NCI-H187 (cell line): Measurements from ENCODE around the gene HSPE1.
"Not testable (repeated sequence)": the region's sequence is repeated elsewhere in the genome, so short reads cannot be mapped to it uniquely, and the experiment has no call there.

Experiments
- DNase-seq, 2 experiments: peaks; one replicate each; lab custom pipeline; 2025; lab: John Stamatoyannopoulos, UW

HSPE1 gene

DNA sequence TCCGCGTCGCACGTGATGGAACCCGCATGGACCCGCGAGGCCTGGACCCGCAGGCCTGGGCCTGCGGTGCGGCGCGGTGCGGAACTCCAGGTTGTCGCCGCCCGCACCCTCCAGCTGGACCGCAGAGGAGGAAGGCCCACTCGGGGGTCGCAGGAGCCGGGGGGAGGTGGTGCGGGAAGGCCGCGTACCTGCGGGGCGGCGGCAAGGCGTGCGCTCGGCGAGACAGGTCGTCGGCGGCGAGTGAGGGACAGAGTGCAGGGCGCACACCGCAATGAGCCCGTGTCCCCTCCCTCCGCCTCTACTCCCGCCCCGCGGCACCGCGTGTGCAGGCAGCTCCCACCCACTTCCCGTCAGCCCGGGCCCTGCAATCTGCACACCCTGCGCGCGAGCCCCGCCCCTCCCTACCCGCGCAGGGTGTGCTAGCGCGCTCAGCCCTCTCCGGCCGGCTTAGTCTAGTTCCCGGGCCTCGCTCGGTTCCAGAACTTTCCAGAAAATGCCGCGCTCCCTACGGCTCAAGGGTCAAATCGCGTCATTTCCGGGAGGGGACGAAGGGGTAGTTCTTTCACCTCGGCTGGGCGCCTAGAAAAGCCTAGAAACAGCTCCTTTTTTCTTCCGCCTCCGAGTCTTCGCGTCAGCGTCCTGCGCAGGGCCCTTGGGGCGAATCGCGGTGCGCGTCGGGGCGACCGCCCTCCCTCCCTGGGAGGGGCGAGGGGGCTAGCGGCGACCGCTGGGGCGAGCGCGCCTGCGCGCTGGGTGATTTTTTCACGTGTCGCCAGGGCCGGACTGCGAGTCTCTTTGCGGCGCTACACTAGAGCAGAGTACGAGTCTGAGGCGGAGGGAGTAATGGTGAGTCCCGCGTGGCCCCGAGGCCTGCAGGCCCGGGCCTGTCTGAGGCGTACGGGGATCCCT lies at the start of gene HSPE1, which contains the start of gene HSPD1:
HSPE1 (plus strand) TSS at position 786 of the 909 bp plus-strand sequence; CDS start at position 844, 58 bp downstream.
HSPD1 (minus strand) TSS at position 247 of the 909 bp plus-strand sequence. CDS start 992 bp downstream, outside the sequence.
- DNase-seq = peak; percentile 83 to 91

DNA sequence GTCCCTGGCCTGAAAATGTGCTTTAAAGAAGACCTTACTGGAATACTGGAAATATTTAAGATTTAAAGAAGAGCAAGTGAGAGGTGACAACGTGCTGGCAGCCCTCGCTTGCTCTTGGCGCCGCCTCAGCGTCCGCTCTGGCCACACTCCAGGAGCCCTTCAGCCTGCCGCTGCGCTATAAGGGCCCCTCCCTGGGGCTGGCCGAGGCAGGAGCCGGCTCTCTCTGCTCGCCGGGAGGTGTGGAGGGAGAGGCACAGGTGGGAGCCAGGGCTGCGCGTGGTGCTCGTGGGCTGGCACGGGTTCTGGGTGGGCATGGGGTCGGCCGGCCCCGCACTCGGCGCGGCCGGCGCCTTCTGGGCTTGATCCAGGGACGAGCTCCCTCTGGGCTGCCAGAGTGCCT lies 49.7 kb upstream of the HSPE1 start:
- DNase-seq = no peak

DNA sequence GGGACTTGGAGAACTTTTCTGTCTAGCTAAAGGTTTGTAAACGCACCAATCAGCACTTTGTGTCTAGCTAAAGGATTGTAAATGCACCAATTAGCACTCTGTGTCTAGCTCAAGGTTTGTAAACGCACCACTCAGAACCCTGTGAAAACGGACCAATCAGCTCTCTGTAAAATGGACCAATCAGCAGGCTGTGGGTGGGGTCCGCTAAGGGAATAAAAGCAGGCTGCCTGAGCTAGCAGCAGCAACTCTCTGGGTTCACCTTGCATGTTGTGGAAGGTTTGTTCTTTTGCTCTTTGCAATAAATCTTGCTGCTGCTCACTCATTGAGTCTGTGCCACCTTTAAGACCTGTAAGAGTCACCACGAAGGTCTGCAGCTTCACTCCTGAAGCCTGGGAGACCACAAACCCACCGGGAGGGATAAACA lies 49.2 kb upstream of the HSPE1 start:
- not testable (repeated sequence) for DNase-seq

DNA sequence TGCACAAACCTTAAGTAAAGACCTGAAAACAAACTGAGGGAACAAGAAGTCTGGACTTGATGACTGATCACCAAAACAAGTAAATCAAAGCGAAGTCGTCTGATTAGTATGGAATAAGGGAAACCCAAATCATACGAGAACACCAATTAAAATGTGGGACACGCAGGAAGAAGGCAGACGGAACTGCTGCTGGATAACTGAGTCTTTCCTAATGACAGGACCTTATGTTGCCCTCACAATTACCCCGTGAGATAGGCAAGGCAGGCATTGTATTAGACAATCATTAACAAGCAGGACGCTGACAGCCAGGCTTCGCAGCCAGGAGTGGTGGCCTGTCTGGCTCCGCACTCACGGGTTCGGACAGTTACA lies 47.4 kb upstream of the HSPE1 start:
- no peak for DNase-seq

DNA sequence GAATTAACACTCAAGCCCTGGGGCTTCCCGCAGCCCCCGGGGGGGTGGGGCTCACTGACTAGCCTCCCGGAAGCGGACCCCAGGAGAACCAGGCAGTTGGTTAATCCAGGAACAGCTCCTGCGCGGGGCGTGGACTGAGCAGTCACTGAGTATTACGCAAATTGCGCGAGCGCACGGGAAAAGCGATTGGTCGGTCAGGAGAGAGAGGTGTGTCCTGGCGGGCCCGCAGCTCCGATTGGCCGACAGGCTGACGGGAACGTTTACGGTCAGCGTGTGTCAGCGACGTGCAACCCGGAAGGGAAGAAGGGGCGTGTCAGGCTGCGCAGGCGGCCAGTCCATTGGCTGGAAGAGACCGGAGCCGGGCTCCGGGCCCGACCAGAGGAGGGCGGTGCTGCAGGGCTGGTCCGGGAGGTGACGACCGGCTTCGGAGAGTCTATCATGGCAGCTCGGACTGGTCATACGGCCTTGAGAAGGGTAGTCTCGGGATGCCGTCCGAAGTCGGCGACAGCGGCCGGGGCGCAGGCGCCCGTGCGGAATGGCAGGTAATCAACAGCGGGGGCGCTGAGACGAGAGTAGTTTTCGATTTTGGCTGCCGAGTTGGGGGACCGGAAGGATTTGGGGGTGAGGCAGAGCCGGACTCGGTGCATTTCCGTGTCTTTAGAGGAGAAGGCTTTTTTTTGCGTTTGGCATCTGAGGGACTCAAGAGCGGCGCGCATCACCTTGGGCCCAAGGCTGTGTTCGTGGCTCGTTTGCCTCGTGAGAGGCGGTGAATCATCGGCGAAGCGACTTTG lies 46.9 kb upstream of the HSPE1 start, which contains the start of gene COQ10B:
COQ10B (plus strand) TSS at position 430 of the 791 bp plus-strand sequence; CDS start at position 439, 9 bp downstream.
- DNase-seq = peak; percentile 86 to 92

DNA sequence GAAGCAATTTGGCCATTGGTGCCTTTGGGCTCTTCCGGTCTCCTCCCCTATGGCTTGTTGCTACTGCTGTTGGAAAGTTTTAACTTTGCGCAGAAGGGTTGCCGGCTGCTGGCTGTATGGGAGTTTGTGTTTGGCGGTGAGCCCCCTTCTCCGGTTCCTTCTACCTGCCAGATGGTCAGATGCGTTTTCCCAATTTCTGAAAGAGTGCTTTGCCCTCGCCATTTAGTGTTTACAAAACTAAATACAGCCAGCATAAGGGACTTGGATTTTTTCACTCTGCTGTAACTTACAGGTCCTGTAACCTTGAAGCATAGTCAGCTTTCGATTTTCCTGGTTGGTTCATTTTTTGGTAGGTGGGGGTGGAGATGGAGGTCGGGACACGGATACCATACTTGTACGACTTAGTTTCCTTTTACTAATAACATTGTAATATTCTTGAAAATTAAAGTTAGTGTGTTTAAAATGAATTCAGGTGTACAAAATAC lies 46.2 kb upstream of the HSPE1 start:
- no peak for DNase-seq

DNA sequence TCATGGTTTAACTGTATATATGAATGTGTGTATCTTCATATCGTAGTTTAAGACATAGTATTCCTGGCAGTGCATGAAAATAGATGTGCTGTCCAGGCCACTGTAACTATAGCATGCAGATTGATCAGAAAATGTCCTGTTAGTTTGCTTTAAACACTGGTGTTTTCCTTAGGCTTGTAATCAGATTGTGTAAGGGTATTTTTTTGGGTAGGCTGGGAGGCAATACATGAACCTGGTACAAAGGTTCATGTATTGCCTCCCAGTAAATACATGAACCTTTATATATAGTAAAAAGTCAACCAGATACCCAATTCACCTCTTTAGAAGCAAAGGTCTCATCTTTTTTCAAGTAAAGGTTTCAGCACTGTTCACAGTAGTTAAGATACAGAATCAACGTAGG lies 45.3 kb upstream of the HSPE1 start:
- no peak for DNase-seq

DNA sequence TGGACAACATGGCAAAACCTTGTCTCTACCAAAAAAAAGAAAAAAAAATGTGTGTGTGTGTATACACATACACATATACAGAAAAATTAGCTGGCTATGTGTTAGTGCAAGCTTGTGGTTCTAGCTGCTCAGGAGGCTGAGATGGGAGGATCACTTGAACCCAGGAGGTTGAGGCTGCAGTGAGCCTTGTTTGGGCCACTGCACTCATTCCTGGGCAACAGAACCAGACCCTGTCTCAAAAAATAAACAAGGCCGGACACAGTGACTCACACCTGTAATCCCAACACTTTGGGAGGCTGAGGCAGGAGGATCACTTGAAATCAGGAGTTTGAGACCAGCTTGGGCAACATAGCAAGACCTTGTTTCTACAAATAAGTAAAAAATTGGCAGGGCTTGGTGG lies 44.8 kb upstream of the HSPE1 start:
- no peak for DNase-seq

DNA sequence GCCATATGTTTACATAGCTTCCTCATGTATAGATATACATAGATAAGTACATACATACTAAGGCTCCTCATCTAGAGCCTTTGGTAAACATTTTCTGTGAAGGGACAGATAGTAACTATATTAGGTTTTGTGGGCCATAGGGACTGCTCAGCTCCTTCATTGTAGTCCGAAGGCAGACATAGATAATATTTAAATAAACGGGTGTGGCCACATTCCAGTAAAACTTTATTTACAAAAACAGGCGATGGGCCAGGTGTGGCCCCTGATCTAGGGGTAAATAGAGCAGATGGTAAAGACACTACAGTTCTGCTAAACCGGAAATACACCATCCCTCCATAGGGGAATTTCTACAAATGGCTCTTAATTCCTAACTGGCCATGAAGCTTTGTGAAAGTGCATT lies 39.5 kb upstream of the HSPE1 start:
- no peak for DNase-seq

DNA sequence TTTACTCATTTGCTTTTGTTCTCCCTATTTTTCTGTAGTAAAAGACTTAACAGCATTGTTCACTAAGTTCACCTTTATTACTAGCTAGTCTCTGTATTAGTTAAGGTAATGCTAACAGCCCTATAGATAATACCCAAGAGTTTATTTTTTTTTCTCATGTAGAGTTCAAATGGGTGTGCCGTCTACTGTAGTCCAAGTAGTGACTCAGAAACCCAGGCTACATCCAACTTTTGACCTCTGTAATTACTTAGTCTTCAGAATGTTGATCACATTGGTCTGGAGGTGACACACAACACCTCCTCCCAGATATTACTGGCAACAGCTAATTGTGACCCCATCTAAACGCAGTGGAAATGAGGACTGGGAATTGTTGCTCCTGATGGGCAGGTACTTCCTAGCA lies 39.1 kb upstream of the HSPE1 start:
- no peak for DNase-seq

DNA sequence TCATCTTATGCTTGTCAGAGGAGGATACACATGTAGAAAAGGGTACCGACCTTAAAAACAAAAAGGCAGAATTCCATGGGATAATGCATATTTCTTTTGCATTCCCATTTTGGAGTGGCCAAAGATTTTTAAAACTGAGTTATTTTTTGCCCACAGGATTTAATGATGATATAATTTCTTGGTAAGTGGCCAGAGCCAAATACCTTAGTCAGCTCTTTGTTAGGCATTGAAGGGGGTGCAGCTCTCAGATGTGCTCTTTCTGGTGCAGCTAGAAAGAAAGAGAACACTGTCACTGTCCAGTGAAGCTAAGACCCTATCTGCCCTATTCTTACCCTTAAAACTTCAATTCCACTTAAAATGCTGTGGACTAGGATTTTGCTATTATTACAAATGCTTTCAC lies 36.0 kb upstream of the HSPE1 start:
- no peak for DNase-seq

DNA sequence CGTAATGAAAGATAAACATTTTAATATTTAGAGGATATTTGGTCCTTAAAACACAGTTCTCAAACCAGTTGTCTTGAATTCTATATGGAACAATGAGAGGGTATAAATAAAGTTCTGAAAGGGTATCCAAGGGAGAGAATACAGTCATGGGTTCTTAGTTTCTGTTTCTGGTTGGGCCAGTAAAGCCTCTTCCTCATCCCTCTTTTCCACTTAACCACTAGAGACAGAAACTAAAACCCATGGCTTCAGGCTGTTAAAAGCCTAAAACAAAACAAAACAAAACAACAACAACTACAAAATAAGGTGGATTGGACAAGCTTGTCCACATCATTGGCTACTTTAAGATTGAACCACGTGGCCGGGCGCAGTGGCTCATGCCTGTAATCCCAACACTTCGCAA lies 28.0 kb upstream of the HSPE1 start:
- DNase-seq = no peak

DNA sequence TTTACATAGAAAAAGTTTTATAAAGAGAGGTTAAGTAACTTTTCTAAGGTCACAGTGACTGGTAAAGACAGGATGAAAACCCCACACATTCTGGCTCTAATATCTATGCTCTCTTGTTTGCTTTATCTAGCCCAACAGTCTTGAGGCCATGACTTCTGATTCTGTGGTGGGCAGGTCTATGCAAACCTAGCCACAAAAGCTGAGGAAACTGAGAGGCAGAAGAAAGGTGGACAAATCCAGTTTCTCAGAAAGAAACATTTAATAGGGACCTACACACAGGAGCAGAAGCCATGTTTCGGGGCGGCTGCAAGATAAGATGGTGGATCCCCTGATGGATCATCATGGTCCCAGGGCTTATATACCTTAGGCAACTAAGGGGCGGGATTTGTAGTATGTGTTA lies 22.4 kb upstream of the HSPE1 start:
- no peak for DNase-seq

DNA sequence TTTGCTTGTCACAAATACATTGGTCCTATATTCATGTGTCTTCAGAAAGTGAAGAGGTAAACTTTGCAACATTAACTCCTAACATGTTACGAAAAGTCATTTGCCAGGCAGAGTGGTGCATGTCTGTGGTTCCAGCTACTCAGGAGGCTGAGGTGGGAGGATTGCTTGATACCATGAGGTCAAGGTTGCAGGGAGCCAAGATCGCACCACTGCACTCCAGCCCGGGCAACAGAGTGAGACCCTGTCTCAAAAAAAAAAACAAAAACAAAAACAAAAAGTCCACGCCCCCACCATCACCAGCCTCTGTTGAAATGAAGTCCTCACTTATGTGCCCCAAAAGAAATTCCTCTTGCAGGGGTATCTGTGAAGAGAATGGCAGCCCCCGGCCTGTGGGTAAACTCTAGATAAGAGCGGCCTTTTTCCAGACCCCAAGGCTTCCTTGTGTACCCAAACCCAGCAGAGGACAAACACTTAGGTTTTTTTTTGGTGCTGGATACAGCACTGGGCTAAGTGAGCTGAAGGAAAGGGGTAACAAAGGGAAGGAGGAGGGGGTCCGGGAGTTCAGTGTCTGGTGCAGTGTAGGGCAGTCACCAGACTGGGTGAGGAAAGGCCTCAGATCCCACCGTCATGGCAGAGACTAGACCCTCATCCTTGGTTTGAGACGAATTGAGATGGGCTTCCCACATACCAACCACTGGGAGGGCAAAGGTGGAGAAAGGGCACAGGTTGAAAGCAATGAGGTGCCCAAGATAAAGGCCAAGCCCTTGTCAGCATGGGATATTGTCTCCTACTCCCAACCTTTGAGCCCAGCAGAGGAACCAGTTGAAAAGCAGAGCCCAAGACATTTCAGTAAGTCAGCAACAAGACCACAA lies 19.8 kb upstream of the HSPE1 start:
- DNase-seq = no peak

DNA sequence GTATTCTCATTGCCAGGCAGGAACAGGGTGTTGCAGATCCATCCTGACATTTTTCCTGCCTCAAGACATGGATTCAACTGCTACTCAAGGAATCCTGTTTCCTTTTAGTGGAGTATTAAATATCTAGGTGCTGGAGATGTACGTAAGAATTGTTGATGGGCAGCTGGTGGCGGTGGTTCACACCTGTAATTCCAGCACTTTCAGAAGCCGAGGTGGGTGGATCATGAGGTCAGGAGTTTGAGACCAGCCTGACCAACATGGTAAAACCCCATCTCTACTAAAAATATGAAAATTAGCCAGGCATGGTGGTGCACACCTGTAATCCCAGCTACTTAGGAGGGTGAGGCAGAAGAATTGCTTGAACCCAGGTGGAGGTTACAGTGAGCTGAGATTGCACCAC lies 15.9 kb upstream of the HSPE1 start:
- DNase-seq = not testable (repeated sequence)

DNA sequence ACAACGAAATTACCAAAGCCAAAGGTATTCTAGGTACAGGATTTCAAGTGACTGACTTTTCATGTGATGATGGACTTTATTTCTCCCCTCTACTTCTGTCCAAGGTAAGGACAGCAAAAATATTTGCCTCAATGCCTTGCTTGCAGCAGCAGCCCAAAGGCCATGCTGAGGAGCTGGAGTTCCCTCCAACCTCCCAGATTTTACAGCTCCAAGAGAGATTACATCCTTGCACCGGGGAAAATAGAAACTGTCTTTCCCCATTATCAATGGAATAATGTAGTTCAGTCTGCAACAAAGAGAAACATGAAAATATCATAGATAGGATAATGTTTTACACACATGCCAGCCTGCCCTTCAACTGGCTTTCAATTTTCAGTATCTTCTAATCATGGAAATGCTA lies 14.0 kb upstream of the HSPE1 start:
- DNase-seq = no peak

DNA sequence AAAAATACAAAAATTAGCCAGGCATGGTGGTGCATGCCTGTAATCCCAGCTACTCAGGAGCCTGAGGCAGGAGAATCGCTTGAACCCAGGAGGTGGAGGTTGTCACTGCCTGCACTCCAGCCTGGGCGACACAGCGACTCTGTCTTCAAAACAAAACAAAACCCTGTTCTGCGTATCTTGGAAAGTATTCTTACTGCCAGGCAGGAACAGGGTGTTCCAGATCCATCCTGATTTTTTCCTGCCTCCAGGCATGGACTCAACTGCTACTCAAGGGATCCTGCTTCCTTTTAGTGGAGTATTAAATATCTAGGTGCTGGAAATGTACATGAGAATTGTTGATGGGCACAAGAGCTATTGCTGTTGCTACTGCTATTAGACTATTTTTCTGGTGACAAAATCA lies 12.8 kb upstream of the HSPE1 start:
- DNase-seq = no peak

DNA sequence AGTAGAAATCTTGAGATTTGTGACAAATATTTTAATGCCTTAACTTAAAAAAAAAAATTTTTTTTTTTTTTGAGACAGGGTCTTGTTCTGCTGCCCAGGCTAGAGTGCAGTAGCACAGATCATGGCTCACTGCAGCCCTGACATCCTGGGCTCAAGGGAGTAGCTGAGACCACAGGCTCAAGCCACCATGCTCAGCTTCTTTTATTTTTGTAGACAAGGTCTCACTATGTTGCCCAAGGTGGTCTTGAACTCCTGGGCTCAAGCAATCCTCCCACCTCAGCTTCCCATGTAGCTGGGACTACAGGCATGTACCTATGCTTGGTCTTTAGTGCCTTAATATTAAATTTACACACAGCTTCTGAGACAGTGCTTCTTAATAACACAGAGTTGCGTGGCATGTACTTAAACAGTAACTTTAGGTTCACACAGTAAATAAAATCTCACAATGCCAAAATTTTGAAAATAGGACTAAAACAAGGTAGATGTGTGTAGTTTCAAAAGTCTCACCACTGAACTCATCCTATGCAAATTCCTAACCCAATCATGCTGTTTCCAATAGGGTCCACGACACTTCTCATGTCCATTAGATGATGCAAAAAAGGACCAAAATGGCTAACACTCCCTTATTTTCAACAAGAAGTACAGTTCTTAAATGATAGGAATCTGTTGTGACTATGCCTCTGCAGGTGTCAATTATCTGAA lies 4.6 kb upstream of the HSPE1 start:
- DNase-seq = no peak

DNA sequence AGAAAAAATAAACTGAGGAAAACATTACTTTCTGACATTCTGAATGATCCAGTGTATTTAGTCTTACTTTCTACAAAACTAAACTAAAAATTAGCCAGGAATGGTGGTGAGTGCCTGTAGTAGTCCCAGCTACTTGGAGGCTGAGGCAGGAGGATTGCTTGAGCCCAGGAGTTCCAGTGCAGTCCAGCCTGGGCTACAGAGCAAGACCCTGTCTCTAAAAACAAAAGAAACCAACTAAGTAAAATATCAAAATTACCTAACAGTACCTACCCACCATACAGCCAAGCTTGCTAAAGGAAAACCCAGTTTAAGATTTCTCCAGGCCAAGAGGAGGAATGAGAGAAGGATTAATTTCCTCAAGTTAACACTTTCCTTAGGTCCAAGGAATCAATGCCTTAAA lies 3.5 kb upstream of the HSPE1 start:
- DNase-seq = no peak

DNA sequence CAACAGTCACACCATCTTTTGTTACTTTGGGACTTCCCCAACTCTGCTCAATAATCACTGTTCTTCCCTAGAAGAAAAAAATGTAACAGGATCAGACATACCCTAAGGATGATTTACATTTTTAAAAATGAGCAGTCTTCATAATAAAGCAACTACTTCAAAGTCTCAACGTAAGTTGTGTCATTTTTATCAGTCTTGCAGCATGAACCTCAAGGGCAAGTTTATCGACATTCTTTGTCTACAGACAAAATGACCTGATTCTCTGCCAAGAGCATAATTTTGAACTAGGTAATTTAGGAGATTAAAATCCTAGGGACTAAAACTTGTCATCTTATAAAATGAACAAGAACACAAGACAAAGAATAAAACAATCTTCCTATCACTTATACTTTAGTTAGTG lies 2.9 kb upstream of the HSPE1 start:
- DNase-seq = no peak
